VCaP (cell line): ENCODE data around the gene NDEL1.
"Not testable (repeated sequence)": the region's sequence is repeated elsewhere in the genome, so short reads cannot be mapped to it uniquely, and the experiment has no call there.

Experiments
- H3K27ac ChIP-seq: fragments of 450-650 bp; 2 replicates; pipeline ENCODE4 v1.5.1; 2017
- TF ChIP-seq, protein P1 (sequence below): fragments of 450-650 bp; conservative IDR thresholded peaks from 2 replicates; pipeline ENCODE4 v1.5.1; 2017; ENCODE audit warnings: mild to moderate bottlenecking, moderate library complexity

NDEL1 gene

DNA sequence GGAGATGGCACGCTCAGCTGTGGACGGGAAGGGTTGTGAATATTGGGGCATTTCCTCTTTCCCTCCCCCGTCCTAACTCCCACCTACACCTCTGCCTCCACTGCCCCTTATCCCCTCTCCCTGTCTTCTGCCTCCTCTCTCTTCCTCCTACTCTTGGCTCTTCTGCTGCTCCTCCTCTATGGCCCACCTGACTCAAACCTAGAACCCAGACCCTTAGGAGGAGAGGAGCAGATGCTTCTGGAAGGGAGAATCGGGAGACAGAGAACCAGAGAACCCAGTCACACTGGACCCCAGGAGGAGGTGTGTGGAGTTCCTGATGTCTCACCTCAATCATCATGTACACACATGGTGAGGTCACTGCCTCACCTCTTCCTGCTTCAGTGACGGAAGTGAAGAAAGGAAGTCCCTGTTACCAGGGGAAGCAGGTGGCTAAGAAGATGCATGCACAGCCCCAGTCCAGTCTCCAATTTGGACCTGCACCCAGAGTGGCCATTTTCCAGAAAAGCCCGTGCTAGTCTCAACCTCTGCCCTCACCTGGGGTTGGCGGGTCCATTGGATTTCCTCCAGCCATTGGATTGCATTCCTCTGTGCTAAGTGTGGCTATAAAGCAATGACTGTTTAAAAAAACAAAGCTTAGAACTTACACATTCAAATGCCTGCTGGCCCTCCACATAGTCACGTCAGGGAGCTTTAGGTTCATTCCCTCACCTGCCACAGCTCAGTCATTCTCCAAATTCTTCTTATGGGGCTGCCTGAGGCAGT, 42.0 kb upstream of the NDEL1 start:
- TF ChIP-seq, protein P1, sequence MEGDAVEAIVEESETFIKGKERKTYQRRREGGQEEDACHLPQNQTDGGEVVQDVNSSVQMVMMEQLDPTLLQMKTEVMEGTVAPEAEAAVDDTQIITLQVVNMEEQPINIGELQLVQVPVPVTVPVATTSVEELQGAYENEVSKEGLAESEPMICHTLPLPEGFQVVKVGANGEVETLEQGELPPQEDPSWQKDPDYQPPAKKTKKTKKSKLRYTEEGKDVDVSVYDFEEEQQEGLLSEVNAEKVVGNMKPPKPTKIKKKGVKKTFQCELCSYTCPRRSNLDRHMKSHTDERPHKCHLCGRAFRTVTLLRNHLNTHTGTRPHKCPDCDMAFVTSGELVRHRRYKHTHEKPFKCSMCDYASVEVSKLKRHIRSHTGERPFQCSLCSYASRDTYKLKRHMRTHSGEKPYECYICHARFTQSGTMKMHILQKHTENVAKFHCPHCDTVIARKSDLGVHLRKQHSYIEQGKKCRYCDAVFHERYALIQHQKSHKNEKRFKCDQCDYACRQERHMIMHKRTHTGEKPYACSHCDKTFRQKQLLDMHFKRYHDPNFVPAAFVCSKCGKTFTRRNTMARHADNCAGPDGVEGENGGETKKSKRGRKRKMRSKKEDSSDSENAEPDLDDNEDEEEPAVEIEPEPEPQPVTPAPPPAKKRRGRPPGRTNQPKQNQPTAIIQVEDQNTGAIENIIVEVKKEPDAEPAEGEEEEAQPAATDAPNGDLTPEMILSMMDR, result no peak
- H3K27ac ChIP-seq, result no peak overlapping the region

DNA sequence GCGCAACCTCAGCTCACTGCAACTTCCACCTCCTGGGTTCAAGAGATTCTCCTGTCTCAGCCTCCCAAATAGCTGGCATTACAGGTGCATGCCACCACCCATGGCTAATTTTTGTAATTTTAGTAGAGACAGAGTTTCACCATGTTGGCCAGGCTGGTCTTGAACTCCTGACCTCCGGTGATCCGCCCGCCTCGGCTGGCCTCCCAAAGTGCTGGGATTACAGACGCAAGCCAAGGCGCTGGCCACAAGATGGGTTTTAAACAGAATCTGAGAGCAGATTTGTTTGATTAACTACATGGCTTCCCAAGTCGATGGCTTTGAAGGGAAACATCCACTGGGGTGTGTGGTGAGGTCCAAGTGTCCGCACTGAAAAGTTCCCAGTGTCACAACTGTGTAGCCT, 41.2 kb upstream of the NDEL1 start:
- H3K27ac ChIP-seq, result not testable (repeated sequence)

- peak within 1 kb of the TSS; percentile 39; the same call in 1 of the 2 replicates for H3K27ac ChIP-seq
- TF ChIP-seq, protein P1, result no peak
Observed at GRCh38 chr17:8397636-8398035, 38.0 kb upstream of the NDEL1 start, which contains the start of gene RNF222. Gene RNF222 (minus strand): TSS chr17:8397827. CDS start chr17:8393461, 4,366 bp downstream.

DNA sequence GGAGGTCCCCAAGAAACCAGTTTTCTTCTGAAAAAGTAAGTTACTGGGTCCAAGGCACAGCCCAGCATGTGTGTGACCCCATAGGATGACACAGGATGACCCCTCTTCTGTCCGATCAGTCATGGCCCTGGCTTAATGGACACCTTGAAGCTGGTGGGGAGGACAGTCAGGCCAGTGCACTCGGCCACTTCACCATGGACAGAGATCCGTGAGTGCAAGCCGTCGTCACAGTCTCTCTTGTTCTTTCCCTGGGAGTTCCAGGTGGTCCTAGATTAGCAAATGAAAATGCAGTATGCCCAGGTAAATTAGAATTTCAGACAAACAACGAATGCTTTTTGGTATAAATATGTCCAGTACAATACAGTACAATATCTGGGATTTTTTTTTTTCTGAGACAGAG, 36.7 kb upstream of the NDEL1 start:
- no peak overlapping the region for H3K27ac ChIP-seq
- TF ChIP-seq, protein P1, result no peak

DNA sequence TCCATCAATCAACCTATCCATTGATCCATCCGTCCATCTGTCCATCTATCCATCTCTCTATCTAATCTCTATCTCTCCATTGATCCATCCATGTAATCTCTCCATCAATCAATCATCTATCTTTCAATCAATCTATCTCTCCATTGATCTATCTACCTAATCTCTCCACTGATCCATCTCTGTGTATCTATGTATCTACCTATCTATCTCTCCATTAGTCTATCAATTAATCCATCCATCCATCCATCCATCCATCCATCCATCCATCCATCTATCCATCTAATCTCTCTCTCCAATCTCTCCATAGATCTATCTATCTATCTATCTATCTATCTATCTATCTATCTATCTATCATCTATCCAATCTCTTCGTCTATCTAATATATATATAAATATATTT, 34.6 kb upstream of the NDEL1 start:
- no peak overlapping the region for H3K27ac ChIP-seq
- TF ChIP-seq, protein P1, result no peak

DNA sequence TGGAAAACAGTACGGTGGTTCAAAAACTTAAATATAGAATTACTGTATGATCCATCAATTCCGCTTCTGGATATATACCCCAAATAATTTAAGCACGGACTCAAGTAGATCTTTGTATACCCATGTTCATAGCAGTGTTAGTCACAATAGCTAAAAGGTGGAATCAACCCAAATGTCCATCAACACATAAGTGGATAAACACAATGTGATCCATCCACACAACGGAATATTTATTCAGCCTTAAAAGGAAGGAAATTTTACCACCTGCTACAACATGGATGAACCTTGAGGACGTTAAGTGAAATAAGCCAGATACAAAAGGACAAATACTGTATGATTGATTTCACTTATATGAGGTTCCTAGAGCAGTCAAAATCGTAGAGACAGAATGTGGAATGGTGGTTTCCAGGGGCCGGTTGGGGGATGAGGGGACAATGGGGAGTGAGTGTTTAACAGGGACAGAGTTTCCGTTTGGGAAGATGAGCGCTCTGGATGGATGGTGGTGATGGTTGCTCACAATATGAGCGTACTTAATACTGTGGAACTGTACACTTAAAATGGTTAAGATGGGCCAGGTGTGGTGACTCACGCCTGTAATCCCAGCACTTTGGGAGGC, 32.7 kb upstream of the NDEL1 start:
- no peak overlapping the region for H3K27ac ChIP-seq
- TF ChIP-seq, protein P1, result no peak

DNA sequence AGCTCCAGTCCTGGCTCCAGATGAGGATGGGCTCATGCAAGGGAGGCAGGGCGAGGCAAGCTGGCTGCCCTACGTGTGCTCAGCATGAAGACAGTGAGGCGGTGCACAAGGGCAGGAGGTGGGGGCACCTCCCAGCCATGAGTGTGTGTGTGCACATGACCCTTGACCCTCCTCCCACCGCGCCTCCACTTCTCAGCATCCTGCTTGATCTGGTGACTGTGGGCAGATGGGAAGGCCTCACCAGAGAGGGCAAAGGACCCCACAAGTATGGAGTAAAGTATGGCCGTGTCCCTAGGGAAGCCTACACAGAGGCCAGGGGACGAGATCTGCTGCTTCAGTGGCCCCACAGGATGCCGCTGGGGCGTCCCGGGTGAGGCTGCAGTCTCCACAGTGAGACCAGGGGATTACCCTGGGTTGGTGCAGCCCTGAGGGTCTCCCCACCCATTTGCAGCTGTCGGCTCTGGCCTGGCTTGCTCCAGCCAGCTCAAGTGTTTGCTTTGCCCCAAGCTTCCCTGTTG, 30.1 kb upstream of the NDEL1 start:
- no peak overlapping the region for H3K27ac ChIP-seq
- TF ChIP-seq, protein P1, result no peak

- TF ChIP-seq, protein P1, result no peak
- H3K27ac ChIP-seq, result no peak overlapping the region
Observed at GRCh38 chr17:8406174-8406573, 29.5 kb upstream of the NDEL1 start.
